NCI-H345 treated with DMSO at 0.1 percent for 48 hours (cell line): ENCODE data around the gene PIK3R3.

ENCODE experiments used
- DNase-seq: peaks from one replicate; lab custom pipeline; 2025; ENCODE audit not compliant: unreplicated experiment; lab: John Stamatoyannopoulos, UW

Gene PIK3R3

DNA sequence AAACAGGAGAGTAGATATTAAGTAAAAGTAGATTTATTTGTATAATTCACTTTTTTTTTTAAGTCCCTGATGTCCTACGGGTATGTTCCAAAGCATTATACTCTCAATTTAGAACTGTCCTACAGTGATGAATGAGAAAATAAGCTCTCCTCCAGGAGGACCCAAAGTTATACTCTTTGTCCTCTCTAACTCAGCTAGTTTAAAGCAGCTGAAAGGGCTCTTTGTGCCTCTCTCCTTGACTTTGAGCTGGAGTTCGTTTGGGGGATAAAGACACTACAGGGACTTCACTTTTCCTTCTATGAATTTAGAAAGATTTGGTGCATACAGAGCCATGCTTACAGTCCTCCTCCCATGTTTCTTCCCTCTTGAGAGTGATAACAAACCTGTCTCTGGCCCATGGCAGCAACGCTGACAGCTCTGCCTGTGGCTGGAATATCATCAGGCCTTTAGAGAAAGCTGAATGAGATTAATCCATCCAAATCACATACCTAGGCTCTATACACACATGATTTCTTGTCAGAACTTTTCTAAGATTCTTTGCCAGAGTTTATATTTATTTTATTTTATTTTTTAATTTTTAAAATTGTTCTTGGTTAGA is 134.3 kb downstream of the PIK3R3 start:
- no peak for DNase-seq

GRCh38 chr1:45995298-45995697 is 137.1 kb downstream of the PIK3R3 start:
- DNase-seq: no peak

DNA sequence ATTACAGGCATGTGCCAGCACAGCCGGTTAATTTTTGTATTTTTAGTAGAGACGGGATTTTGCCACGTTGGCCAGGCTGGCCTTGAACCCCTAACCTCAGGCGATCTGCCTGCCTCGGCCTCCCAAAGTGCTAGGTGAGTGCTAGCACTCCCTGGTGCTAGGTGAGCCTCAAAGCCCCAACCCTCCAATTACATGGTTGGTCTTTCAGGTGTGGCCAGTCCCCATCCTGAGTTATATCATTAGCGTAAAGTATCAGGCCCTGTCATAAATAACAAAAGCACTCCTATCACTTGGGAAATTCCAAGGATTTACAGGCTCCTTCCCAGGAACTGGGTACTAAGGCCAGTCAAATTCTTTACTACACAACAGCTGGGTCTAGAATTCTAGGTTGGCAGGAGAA is 138.0 kb downstream of the PIK3R3 start:
- DNase-seq: no peak
